Inferior parietal cortex (tissue), 1 donor: ENCODE results near the gene TMTC1.
"Not testable (repeated sequence)": the region's sequence is repeated elsewhere in the genome, so short reads cannot be mapped to it uniquely, and the experiment has no call there.

Experiments
- DNase-seq: peaks from one replicate; pipeline ENCODE4 v3.0.0-alpha.2; 2016; ENCODE audit errors: extremely low spot score

Gene TMTC1

DNA sequence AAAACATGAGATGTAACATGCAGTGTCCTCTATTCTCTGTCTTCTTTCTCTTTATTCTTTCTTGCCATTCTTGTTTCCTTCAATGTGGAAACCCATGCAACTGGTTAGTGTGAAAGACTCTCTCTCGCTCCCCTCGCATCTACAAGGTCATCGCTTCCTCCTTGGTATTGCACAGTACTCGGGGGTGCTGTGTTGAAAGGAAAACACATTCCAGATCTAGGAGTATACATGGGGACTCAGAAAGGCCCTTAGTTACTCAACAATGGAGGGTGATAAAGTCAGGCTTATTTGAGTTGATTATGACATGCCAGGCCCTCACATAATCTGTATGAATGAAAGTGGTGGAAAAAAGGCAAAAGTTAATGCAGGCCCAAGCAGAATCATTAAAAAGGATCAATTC lies 210.8 kb downstream of the TMTC1 start:
- DNase-seq, result no peak

DNA sequence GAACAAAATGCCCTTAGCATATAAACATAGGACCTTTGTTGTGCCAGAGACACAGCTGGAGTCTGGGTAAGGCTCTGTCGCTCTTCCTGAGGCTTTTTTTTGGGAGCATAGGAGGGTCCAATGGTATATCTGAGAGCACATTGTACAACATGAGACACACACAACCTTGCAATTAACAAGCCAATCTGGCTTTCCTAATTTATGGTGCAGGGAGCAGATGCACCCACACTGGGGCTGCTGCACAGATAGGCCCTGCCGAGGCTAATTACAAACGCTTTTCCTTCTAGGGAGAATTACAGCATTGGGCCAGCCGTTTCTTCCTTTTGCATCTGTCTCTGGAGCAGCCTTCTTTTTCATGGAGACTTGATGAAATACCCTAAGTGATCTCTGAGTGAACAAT lies 211.3 kb downstream of the TMTC1 start:
- DNase-seq, result no peak

DNA sequence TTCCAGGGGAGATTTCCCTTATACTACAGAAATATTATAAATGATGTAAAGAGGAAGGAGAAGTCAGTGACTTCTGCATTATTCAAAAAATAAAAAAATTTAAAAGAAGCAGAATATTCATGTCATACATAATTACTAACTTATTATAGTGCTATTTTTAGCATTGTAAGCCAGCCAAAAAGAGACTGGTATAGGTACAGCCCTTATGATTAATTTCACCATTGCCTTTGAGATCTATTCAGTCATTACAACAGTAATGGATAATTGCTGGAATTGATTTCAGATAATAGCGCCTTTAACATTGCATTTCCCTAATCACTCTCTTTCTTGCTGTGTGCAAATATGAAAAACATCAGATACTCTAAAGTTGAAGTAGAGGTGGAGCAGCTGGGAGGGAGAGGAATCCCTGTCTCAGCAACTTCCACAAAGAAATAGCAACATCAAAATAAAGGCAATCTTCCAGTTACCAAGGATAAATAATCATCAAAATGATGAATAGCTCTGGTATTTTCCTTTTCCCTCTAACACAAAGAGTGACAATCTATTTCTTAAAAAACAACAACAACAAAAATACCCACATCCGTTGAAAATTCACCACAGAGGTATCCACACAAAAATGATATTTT lies 214.5 kb downstream of the TMTC1 start:
- DNase-seq, result no peak

DNA sequence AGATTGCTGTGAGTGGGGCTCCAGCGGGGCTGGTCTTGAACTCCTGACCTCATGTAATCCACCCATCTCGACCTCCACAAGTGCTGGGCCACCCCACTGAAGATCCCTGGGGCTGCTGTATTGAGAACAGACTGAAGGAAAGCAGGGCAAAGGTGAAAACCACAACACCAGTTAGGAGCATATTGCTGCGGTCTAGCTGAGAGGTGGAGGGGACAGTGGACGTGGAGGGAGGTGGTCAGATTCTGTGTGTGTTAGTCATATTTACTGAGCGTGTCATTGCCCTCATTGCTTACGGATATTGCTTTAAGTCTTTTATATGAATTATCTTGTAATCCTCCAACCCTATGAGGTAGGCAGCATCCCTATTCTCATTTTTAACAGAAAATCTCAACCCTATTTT lies 217.3 kb downstream of the TMTC1 start:
- DNase-seq, result no peak

DNA sequence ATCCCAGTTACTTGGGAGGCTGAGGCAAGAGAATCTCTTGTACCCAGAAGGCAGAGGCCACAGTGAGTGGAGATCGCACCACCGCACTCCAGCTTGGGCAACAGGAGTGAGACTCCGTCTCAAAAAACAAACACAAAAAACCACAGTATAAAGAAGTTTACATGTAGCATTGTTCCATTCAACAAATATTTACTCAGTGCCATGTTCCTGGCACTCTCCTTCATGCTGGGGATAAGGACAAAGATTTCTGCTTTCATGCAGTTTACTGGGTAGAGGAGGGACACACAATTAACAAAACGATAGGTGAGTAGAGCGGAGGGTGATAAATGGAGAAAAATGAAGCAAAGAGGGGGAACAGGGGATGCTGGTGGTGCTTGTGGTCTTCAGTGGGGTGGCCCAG lies 218.0 kb downstream of the TMTC1 start:
- no peak for DNase-seq

DNA sequence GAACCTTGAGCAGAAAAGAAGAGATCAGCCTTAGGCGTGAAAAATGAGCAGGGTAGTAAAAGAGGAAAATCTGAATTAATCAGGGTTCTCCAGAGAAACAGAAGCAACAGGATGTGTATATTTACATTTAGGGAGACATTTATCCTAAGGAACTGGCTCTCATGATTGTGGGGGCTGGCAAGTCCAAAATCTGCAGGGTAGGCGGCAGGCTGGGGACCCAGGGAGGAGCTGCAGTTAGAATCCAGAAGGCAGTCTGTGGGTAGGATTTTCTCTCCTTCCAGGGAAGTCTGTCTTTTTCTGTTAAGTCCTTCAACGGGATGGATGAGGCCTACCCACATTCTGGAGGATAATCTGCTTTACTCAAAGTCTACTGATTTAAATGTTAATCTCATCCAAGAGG lies 218.8 kb downstream of the TMTC1 start:
- no peak for DNase-seq

DNA sequence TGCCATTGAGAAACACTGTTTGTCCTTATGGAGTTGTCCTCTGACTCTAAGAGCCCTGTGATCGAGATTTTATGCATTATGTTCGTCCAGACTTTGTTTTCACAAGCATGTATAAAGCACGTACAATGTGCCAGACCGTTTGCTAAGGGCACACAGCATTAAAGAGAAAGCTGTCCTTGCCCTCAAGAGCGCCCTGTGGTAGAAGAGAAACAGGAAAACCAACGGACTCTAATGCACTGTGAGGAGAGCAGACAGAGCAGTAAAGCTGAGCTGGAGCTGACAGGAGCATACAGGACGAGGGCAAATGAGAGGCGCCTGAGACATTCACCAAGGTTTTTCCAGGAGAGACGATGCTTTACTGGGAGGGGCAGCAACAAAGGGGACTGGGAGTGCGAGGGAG lies 220.1 kb downstream of the TMTC1 start:
- DNase-seq, result no peak

DNA sequence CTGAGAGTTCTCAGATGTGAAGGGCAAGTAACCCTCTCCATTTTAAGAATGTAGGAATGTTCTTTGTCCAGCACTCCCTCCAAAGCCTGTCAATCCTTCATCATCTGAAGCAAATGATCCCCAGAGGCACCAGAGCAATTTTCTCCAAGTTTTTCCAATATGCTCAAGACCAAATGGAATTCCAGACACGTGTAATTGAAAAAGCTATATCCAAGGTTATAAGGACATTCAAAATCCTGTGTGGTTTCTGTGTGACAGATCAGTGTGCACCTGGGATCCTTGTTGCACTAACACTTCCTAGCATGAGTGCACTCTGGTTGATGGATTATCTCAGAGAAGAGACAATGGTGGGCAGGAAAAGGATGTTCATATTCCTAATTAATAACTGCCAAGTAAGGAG lies 220.7 kb downstream of the TMTC1 start:
- no peak for DNase-seq

DNA sequence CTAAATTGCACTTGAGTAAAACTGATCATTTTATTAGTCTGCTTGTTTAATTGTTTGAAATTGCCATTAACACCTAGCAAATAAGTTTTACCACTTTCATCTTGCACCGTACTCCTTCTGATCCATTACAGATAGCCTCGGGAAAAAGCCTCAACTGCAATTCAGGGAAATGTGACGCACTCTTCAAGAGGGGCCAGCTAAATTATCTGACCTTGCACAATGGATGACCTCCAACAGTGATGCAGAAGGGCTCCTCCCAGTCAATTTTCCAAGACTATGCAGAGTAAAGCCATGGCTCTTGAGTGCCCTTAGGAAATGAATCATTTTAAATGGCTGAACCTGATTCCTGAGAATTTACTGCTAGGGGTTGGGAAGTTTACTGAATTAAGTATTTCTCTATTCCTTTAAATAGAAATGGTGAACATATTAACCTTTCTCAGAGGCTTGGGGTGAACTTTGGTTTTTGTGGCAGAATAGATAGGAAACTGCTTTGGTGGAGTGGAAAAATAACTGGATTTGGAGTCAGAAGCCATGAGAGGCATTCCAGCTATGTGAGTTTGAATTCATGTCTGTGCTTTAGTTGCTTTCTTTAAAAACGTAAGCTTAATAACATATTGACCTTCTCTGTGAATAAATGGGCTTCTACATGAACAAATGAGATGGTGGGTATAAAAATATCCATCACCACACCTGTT lies 221.5 kb downstream of the TMTC1 start:
- DNase-seq, result no peak

DNA sequence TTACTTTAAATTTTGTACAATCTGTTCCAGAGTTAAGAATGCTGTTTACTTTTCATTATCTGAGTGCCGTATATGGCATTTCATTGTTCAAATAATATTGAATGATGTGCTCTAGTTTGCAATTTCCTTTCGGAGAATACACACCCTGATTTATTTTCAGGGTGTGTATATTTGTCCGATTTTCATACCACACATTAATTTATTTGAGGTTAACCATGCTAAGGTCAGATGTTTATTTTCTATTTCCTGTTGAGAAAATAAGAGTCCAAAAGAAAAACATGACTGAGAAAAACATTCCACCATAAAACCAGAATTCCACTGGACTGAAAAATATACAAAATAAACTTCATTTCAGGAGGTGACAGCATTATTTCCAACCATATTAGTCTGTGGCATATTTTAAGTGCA lies 222.1 kb downstream of the TMTC1 start:
- DNase-seq, result no peak

DNA sequence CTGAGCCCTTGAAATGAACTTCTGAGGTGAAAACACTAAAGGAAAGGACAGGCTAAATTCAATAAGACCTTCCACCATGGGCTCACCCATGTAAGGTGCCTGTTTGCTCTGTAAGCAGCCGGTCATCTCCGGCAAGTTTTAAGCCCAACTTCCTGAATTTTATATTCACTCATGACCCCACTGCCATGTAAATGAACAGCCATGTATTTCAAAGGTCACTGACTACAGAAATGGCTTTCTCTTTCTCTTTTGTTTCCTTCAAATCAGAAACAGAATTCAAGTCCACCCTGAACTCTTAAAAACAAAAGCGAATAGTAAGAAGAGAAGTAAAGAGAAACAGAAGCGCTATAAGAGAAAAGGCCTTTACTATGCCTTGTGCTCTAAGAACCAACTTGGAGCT lies 224.5 kb downstream of the TMTC1 start:
- DNase-seq, result no peak

DNA sequence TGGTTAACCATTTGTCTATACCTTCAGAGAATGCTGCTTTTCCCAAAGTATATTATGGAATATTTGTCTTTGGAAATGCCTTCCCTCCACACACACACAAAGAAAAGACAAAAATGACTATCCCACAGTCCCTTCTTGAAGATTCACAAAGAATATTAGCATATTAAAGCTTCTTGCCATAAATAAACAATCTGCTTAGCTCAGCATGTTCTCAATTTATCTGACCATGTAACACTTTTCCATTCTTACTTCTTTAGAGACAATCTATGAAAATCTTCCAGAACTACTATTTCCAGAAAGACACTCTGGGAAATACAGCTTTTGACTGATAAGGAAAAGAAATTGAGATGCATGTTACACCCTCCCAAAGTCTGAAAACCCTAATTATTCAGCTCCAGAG lies 227.4 kb downstream of the TMTC1 start:
- DNase-seq, result no peak

DNA sequence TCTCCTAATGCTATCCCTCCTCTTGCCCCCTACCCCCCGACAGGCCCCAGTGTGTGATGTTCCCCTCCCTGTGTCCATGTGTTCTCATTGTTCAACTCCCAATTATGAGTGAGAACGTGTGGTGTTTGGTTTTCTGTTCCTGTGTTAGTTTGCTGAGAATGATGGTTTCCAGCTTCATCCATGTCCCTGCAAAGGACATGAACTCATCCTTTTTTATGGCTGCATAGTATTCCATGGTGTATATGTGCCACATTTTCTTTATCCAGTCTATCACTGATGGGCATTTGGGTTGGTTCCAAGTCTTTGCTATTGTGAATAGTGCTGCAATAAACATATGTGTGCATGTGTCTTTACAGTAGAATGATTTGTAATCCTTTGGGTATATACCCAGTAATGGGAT lies 228.3 kb downstream of the TMTC1 start:
- not testable (repeated sequence) for DNase-seq

DNA sequence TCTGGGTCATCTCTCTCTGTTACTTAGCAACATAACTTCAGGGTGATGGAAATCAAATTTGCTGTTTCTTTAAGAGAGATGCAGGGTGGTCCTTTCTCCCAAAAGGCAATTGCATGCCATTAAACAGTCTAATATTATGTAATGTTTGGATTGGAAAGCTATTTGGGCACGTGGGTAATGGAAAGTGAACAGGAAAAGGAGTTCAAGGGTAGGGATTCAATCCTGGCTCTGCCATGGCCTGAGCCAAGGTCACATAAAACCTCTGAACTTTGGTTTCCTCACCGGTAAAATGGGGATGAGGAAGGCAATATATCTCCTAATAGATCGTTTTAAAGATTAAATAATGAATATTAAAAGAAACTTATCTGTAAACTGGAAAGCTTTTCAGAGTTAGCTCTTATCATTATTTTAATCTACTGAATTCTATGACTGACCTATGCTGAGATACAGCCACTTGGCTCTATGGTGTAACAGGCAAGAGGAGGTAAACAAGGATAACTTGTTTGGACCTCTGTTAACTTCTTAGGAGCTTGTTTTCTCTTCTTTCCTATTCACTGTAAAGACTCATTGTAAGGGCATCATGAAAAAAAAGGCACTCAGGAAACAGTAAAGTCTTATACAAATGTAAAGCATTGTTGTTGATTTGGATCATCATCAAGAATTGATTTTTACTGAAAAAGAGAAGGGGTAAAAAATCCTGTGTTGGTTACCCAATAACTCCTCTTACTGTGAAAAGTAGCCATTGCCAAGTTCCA lies 230.6 kb downstream of the TMTC1 start:
- no peak for DNase-seq

DNA sequence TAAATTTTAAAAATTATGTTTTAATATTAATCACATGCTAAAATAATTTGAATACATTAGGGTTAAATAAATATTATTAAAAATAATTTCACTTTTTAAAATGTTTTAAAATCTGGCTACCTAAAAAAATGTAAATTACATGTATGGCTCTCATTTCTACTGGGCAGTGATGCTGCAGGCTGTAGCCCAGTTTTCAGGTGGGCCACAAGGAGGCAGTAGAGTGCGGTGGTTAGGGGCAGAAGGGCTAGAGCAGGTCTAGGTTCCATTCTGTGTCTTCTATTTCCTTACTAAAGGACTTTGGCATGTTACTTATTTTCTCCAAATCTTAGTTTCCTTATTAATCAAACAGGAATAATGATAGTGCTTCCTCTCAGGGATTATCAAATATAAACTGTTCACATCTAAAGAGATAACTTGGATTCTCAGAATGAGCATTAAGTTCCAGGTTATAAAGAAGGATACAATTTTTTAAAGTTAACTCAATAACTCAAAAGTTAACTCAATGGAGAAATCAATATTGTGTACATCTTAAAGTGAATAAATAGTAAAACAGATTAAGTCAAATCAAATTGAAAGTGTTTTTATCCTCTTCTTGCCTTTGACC lies 231.3 kb downstream of the TMTC1 start:
- DNase-seq, result peak; percentile 49

DNA sequence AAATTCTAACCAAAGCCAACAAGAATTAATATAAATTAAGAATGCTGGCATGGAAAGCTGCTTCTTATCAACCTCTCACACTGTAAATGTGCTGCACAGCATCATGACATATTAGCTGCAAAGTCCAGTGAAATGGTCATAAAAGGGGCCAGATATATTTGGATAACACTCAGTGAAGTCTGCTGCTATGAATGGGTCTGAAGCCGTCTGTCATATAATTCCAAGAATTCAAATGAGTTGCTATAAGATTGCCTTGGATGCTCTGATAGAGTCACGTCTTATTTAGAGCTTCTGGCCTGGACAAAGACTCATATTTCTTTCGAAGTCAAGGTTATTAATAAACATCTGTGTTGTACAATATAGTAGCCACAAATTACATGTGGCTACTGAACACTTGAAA lies 231.9 kb downstream of the TMTC1 start:
- no peak for DNase-seq

DNA sequence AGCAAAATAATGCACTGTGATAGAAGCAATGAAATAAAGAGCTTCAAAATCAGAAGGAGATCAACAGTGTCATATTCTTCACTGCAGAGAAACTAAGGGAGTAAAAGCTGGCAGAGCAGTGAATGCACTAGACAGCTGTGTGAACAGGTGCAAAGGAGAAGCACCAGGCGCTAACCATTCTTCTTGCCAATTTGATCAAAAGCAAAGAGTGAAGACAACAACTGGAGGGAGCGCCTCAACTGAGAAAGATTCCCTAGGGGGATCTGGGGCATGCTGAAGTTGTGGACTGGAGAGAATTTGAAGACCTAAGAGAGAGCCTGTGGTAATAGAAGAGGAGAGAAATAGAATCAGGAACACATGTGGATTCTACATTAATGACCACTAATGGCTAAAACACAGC lies 235.9 kb downstream of the TMTC1 start:
- DNase-seq, result no peak

DNA sequence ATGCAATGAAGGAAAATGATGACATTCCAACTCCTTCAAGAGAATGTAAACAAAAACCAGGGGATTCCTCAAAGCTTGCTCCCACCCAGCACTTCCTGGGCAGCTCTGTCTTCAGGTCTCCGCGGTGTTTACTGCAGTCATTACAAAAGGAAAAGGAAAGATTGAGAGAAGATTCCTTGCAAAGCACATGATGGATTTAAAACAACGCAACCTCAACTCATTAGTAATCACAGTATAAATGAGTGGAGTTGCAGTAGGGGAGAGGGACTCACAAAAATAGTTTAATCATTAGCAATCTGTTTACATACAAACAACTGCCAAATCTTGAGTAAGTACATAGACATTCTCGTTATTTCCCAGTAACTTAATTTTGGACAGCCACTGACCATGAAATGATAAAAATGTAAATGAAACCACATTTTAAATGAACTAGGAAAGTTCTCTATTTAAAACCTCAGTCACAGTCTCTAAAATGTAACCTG lies 236.6 kb downstream of the TMTC1 start:
- no peak for DNase-seq

DNA sequence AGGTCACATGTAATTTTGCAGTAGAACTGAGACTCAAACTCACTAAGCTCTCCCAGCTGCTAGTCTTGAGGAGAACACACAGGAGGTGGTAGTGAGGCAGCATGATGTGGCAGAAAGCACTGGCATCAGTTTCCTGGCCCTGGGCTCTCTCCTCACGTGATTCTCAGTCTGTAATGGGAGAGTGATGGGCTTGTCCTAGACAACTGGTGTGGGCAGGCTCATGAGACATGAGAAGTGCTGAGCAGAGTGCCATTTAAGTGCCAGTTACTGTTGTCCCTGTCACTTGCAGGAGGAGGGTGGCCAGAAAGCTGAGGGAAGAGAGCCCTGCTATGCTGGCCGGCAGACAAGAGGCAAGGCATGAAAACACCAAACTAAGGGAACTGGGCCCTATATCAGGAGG lies 237.7 kb downstream of the TMTC1 start:
- DNase-seq, result no peak

DNA sequence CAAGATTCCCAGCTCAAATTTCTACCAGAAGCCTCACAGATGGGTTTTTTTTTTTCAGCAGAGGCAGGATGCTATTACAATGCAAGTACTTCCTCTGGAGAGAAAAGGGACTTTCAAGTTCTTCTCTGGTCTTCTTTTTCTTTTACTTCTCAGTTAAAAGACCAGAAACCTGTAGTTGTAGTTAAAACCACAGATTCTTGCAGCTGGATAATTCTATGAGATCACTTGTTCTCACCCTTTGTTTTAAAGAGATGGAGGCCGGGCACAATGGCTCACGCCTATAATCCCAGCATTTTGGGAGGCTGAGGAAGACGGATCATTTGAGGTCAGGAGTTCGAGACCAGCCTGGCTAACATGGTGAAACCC lies 238.7 kb downstream of the TMTC1 start:
- no peak for DNase-seq

DNA sequence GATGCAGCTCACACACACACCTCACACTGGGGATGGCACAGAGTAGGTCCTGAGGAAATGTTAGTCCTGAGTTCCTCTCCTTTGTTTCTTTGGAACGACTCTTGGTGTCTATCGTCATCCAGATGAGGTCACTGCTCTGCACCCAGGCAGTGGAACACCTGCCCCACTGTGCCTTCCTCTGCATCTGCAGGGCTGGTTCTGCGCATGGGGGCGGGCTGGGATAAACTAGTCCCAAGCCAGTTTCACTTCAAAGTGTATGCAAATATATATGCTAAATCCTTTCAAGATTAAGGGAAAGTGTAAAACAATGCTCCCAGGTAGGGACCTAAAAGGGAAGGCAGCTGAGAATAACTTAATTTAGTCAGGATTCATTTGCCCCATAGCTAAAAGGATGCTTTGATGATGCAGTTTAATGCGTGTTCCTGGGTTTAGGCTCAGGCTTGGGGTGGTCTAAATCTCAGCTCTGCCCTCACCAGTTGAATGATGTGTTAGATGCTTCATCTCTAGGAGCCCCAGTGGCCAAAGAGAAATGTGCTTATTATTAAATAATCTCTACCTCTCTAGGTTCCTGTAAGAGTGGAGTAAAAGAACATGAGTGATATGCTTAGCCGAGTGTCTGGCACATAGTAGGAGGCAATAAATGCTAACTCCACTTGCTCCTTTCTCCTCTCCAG lies 239.2 kb downstream of the TMTC1 start:
- DNase-seq, result no peak

DNA sequence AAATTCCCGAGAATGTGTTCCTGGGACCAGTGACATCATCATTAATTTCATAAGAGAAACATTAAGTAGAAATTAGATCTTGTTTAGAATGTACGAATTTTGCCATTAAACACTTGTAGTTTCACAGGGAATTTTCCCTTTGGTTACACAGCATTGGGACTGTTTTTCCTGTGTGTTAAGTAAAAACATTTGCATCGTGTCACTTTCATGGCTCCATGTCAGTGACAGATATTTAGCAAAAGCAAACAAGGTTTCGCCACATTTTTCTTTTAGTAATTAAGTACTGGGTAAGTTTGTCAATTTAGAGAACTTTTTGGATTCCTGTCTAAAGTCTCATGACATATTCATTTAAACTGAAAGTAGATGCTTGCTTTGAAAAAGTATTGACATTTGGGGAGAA lies 240.7 kb downstream of the TMTC1 start:
- no peak for DNase-seq
